Lower lobe of right lung (tissue), 2 donors: ENCODE measurements around the gene TBCCD1. TPM values are rescaled to one million over a fixed set of nuclear protein-coding genes. Genes with fewer than 3 reads are reported as not detected.
A peak's percentile ranks its signal among the peaks of the same experiment; 100 is the strongest.

ENCODE experiments used
- ATAC-seq, 2 donors: fragments of 200-7000 bp; cut with Tn5 transposase; one replicate each; pipeline ENCODE4 v1.9.1; 2020 to 2022; ENCODE audit warnings: mild to moderate bottlenecking in 2 of 2, moderate library complexity in 2 of 2
- DNase-seq: peaks from one replicate; pipeline ENCODE4 v3.0.0-alpha.2; 2020
- H3K27ac ChIP-seq: fragments of 200-600 bp; one replicate; pipeline ENCODE4 v1.8.0; 2022
- H3K27me3 ChIP-seq: fragments of 200-600 bp; one replicate; pipeline ENCODE4 v1.8.0; 2022; ENCODE audit warnings: low read depth
- H3K36me3 ChIP-seq: fragments of 200-600 bp; one replicate; pipeline ENCODE4 v1.8.0; 2022; ENCODE audit warnings: mild to moderate bottlenecking
- H3K4me1 ChIP-seq: fragments of 200-600 bp; one replicate; pipeline ENCODE4 v1.8.0; 2022
- H3K4me3 ChIP-seq: fragments of 200-600 bp; one replicate; pipeline ENCODE4 v1.8.0; 2022; ENCODE audit warnings: mild to moderate bottlenecking
- H3K9me3 ChIP-seq: fragments of 200-600 bp; one replicate; pipeline ENCODE4 v1.8.0; 2022
- intact Hi-C: fragments of 100-400 bp; cut with DNase I; formaldehyde crosslinking; loops from one replicate; pipeline ENCODE4 v1.11.0; 2022
- total RNA-seq: library from RNA; stranded (reverse); fragmentation: NEBNext Ultra II Directional; extraction: Animal tissue kit (Norgen Biotek cat#: 25700); gene quantifications from one replicate; pipeline ENCODE4 v1.2.1, GENCODE V29; 2021
- TF ChIP-seq, protein P1 (sequence below): fragments of 200-600 bp; IDR thresholded peaks from one replicate; pipeline ENCODE4 v1.8.0; 2022; ENCODE audit warnings: antibody characterized with exemption, mild to moderate bottlenecking
- donor health status: DM: no; HTN: yes; CAD: no; lungs with severe emphysema.

TBCCD1 gene
- total RNA-seq, 1 donor from 2014 or later, result 10.3 TPM

DNA sequence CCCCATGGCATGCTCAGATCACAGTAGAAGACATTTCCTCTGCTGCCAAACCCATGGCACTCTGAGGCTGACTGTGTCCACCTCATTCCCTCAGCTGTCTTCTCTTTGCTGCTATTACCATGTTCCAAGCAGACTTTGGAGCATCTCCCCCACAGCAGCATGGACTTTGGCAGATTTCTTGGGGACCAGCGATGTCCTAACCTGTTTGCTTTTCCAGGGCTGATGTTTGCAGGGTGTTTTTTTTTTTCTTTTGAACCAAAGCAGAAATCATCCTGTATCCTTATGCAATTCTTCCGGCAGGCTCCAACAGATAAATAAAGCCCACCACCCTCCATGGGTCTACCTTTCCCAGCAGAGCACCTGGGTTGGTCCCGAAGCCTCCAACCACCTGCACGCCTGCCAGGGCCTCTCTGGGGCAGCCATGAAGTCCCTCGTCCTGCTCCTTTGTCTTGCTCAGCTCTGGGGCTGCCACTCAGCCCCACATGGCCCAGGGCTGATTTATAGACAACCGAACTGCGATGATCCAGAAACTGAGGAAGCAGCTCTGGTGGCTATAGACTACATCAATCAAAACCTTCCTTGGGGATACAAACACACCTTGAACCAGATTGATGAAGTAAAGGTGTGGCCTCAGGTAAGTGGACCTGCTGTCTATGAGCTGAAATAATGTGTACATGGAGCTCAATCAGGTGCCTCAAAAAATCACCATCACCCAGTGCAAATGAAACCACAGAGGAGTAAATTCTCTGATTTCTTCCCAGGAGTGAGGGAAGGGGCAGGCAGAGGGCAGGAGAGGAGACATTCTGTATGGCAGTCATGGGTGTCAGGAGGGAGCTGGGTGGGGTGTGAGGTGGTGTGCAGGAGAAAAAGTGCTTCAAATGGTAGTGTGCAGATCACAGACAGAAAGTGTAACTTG lies 45.8 kb upstream of the TBCCD1 start, which contains the start of gene AHSG:
AHSG (plus strand) TSS at position 340 of the 916 bp plus-strand sequence; CDS start at position 422, 82 bp downstream.
- no peak for ATAC-seq
- Histone ChIP-seq H3K36me3 (no peaks in the 10 kb centered on the region), H3K9me3 (no peaks in the 10 kb centered on the region), H3K27me3 (peaks cover 8% of the 10 kb centered on the region), H3K27ac (no peak within 1 kb of the TSS), H3K4me3 (no peak within 1 kb of the TSS), H3K4me1 (peaks cover 11% of the 10 kb centered on the region)
- TF ChIP-seq, protein P1, sequence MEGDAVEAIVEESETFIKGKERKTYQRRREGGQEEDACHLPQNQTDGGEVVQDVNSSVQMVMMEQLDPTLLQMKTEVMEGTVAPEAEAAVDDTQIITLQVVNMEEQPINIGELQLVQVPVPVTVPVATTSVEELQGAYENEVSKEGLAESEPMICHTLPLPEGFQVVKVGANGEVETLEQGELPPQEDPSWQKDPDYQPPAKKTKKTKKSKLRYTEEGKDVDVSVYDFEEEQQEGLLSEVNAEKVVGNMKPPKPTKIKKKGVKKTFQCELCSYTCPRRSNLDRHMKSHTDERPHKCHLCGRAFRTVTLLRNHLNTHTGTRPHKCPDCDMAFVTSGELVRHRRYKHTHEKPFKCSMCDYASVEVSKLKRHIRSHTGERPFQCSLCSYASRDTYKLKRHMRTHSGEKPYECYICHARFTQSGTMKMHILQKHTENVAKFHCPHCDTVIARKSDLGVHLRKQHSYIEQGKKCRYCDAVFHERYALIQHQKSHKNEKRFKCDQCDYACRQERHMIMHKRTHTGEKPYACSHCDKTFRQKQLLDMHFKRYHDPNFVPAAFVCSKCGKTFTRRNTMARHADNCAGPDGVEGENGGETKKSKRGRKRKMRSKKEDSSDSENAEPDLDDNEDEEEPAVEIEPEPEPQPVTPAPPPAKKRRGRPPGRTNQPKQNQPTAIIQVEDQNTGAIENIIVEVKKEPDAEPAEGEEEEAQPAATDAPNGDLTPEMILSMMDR, result no peak
- no peak for DNase-seq
- intact Hi-C loops, result loop anchor here (10.0 kb wide), 1 partner anchor 212 kb away; no protein-coding TSS in a partner anchor

- H3K9me3 ChIP-seq, result no peaks in the 10 kb centered on the region
- TF ChIP-seq, protein P1, result no peak
- no peak for DNase-seq
- H3K27me3 ChIP-seq, result peaks cover 5% of the 10 kb centered on the region
- peaks cover 6% of the 10 kb centered on the region for H3K4me1 ChIP-seq
- H3K4me3 ChIP-seq, result no peak overlapping the region
- no peaks in the 10 kb centered on the region for H3K36me3 ChIP-seq
- intact Hi-C loops, result loop anchor here (10.0 kb wide), 1 partner anchor 213 kb away; no protein-coding TSS in a partner anchor
- no peak for ATAC-seq
- H3K27ac ChIP-seq, result no peak overlapping the region
Observed at GRCh38 chr3:186612065-186612464, 44.9 kb upstream of the TBCCD1 start.

- no peak for DNase-seq
- no peaks in the 10 kb centered on the region for H3K36me3 ChIP-seq
- H3K4me3 ChIP-seq, result no peak overlapping the region
- intact Hi-C loops, result no loop called here
- TF ChIP-seq, protein P1, result no peak
- H3K9me3 ChIP-seq, result no peaks in the 10 kb centered on the region
- no peak overlapping the region for H3K27ac ChIP-seq
- peak in 1 of 2 donors; percentile 35 for ATAC-seq
- H3K4me1 ChIP-seq, result no peaks in the 10 kb centered on the region
- peaks cover 2% of the 10 kb centered on the region for H3K27me3 ChIP-seq
Observed at GRCh38 chr3:186609247-186609868, 42.2 kb upstream of the TBCCD1 start.

GRCh38 chr3:186608624-186609215 lies 41.6 kb upstream of the TBCCD1 start:
- ATAC-seq (no peak), DNase-seq (no peak)
- H3K27me3 ChIP-seq, result no peaks in the 10 kb centered on the region
- no peak overlapping the region for H3K27ac ChIP-seq
- no peak overlapping the region for H3K4me3 ChIP-seq
- H3K9me3 ChIP-seq, result no peaks in the 10 kb centered on the region
- TF ChIP-seq, protein P1, result no peak
- H3K4me1 ChIP-seq, result no peaks in the 10 kb centered on the region
- H3K36me3 ChIP-seq, result no peaks in the 10 kb centered on the region
- intact Hi-C loops, result no loop called here
